HG03103 (cell line): ENCODE measurements around the gene ENOX1.

Experiments
- ATAC-seq: cut with Tn5 transposase; IDR thresholded peaks from one replicate; pipeline ENCODE4 v1.9.1; 2021; ENCODE audit warnings: low read depth; ENCODE audit not compliant: unreplicated experiment

ENOX1 gene

DNA sequence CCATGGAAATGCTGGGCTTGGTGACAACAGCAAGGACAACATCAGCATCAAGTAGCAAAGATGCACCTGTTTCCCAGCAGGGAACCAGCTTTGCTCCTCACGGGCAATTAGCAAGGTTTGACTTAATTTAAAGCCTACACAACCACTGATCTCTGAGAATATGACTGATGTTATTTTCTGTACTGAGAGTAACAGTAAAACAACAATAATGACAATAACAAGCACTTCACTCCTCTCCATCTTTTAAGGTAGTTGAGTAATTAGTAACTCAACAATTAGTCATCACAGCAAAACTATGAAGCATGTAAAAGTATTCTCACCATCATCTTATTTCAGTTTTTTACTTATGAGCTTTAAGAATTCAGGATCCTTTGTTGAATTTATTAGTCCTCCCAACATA lies 37.3 kb downstream of the ENOX1 start:
- no peak for ATAC-seq

DNA sequence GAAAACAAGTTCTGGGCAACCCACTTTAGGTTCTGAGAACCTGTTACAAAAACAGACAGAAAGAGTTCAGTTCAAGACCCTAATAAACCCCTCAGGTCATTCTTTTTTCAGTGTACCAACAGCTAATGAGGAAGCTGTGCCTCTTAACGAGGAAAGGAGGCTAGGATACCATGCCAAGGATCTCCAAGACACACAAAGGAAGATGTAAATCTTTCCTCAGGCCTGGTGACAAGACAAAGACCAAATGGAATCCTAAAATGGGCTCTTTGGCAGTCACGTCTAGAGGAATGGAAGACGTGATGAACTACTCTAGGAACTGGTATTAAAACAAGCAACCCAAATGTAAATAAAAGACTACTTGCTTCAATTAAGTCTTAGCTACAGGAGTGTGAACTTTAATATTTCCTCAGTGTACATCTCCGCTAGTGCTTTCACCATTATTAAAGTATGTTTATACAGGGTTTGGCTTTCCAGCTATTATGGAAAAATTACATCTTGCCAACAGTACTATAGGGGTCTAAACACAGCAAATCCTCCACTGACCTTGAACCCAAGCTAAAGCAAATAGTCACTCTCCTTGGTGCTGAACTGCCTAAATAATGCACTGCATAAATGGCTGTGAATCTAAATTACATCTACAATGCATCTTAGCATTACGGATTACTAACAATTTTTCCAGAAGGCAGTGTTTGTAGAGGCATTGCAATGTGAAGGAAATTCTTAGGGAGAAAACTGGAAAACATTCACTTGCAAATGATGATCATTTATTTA lies 42.3 kb downstream of the ENOX1 start:
- ATAC-seq, result no peak

GRCh38 chr13:43742911-43743310 lies 43.9 kb downstream of the ENOX1 start:
- no peak for ATAC-seq

DNA sequence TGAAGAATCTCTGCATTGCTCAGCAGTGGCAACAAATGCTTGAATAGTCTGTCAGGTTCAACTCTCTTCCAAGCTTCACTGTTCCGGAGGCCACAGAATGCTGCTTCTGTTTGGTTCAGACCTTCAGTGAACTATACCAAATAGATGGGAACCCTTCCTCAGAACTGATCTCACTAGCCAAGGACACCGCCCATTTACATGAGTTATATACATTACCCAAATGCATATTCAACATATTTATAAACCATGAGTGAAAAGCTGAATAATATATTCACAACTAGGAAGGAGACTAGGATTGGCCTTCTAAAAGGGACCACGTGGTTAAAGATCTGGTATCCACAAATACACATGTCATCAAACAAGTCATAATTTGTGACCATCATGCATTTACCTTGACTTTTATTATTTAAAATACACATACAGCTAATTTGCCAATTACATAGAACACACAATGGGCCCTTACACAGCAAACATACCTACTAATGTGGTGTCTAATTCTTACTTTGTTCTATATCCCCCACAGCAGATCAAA lies 49.3 kb downstream of the ENOX1 start:
- no peak for ATAC-seq

GRCh38 chr13:43732726-43733125 lies 54.0 kb downstream of the ENOX1 start:
- ATAC-seq, result no peak

- no peak for ATAC-seq
Measured at GRCh38 chr13:43731296-43731695, 55.5 kb downstream of the ENOX1 start.

- no peak for ATAC-seq
Measured at GRCh38 chr13:43730642-43731041, 56.1 kb downstream of the ENOX1 start.

DNA sequence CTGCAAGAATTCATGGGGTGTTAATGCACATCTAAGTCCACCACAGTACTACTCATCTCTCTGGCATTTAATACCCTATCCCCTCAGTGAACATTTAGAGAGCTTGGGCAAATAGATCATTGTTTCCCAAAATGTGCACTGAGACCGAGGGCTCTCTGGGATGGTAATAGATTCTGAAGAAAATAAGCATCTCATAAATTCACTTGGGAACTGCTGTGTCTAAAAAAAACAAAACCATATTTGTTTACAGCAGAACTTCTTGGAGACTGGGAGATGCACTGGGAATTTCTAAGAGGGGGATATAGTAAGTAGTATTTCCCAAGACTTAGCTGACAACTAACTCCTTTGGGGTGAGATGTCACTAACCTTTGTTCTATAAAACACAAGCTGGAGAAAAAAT lies 58.4 kb downstream of the ENOX1 start:
- no peak for ATAC-seq

DNA sequence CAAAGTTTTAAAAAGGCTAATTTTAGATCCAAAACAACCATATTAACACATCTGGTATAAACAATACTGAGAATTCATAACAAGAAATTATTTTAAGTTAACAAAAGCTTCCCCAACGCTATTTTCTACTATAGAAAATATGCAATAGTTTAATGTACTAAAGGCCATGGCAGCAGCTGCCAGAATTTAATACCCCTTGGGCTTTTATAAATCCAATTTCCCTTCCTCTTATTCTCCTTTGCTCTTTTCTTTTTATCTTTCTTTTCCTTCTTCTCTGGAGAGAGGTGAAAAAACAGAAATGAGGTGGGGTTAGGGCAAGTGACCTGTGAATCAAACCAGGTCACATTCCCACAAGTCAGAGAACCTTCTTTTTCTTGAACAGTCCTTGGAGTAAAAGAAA lies 58.9 kb downstream of the ENOX1 start:
- ATAC-seq, result no peak

GRCh38 chr13:43725460-43725859 lies 61.3 kb downstream of the ENOX1 start:
- ATAC-seq, result no peak

DNA sequence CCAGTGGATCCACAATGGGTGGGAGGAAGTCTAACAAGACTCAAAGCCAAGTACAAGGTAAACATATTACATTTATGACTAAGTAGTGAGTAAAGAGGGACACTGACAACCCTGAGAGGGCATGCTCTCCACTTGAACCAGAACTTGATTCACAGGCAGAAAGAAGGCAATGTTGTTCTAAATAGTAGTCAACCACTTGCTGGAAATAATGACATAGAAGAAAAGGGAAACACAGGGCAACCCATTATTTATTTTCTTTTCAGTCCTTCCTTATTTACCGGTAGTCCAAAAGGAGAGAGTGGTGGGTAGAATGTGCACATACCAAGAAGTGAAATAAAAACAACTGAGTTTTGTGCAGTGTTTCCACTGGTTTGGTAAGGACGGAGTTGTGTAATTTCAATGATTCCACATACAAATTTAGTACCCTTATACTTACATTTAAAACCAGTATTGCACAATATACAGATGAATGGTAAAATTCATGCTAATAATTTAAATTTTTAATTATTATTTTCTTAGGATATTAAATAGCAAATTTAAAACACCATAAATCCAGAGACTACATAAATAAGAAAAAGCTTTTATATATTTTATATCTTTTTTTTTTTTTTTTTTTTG lies 65.9 kb downstream of the ENOX1 start:
- ATAC-seq, result no peak

DNA sequence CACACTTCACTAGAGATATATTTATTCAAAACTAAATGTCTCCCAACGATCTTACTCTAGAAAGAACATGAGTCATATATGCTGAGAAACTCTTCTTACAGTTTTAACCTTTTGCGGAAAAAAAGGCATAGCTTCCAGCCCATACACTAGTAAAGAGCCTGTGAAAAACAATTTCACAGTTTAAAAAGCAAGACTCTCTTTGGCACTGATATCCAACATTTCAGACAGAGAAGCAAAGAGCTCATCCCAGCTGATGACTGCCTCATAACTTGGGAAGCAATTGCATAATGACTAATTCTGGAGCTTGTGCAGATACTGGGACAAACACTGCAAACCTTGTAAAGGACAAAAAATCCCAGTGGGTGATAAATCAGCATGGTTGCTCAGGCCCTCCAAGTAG lies 88.0 kb downstream of the ENOX1 start:
- no peak for ATAC-seq

DNA sequence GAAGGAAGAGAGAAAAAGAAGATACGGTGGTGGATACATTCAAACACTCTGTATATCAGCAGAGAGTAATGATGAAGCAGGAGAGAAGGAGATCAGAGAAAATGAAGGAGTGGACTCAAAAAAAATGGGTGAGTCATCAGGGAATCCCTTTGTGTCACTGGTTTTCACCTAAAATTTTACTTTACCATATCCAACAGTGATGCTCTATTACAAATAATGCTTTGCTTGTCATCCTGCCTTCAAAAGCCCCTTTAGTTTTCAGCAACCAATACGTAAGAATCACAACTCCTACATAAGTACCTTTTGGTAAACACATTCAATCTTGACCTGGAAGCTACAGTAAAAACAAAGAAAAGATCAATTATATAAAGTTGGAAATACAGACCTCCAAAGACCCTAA lies 88.8 kb downstream of the ENOX1 start:
- ATAC-seq, result no peak

GRCh38 chr13:43697323-43697722 lies 89.4 kb downstream of the ENOX1 start:
- no peak for ATAC-seq

DNA sequence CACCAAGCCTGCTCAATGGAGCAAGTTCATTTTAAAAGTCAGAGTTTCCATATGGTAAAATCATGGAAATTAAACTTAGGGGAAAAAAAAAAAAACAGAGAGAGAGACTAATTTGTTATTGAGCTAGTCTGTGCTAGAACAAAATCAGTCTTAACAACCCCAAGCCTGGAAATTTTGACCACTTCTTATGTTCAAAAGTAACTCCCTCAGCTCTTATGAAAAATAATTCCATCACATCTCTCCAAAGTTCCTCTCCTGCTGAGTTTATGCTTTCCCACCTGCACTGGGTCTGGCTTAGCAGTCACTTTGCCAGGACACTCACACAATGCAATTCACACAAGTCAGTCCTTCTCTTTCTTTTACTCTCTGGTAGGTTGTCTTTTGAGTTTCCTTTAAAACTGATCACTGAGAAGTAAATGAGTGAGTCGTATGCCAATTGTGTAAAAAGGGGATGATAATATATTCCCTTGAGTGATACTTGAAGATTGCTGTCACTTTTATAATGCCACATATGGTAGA lies 92.6 kb downstream of the ENOX1 start:
- ATAC-seq, result no peak

DNA sequence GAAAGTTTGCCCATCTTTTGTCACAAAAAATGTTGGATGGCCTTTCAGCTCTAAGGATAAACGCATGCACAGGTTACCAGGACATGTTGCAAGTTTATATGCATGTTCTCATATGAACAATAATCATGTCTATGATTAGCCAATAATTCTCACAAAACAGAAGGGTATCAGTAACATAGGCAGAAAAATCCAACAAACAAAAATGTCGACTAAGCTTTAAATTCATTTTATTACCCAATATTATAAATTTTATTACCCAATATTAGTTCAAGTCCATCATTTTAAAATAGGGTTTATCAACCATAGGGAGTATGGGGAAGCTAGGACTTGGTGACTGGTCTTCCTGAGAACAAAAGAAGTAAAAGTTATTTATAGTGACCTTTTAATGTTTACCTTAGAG lies 93.1 kb downstream of the ENOX1 start:
- ATAC-seq, result no peak

DNA sequence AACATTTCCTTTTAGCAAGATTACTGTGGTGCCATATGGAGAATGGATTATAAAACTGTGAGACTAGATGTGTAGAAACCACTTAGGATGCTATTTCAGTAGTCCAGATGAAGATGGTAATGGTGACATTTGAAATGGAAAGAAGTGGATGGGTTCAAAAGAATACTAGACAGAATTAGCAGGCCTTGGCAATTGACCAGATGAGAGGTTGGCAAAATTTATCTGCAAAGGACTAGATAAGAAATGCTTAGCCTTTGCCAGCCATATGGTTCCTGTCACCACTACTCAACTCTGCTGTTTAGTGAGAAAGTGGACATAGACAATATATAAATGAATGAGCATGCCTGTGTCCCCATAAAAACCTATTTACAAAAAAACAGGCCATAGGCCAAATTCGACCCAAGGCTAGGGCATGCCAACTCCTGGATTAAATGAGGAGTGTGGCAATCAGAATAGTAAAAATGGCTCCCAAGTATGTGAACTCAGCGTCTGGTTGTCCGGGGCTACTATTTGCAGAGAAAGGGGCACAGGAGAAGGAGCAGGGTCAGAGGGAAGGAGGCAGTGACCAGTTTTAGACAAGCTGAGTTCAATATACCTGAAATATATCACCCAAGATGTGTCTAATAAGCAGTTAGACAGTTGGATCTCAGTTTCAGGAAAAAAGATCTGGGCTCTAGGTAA lies 98.4 kb downstream of the ENOX1 start:
- no peak for ATAC-seq

DNA sequence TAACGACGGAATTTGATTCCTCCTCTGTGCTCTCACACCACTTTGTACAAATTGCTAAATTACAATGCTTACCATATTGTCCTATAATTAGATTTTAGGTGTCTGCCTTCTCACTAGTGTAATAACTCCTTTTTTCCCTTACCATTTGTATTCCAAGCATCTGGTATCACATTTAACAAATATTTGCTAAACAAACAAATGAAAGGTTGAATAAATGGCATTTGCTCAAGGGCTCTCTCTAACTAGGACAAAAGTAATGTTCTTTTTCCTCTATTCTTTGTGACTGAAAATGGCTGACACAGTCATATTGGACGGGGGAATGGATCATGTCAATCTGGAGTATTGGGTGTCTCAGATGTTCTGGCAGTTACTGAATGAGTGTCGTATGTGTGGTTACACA lies 99.7 kb downstream of the ENOX1 start:
- no peak for ATAC-seq

DNA sequence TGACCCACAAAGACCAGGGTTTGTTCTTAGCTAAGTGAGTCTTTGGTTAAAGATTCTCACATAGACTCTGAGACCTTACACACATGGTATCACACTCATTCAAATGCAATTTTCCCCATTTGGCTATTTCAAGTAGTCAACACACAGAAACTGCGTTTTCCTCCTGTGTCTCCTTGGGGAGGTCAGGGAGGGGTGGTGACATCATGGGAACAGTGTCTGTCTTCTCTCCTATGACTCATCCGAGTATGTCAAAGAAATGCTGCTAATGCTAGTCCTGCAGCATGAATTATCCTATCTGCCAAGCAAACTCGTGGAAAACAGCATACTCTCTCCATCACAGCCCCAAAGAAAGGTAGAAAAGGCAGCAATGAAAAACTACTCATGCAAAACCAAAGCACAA lies 100.2 kb downstream of the ENOX1 start:
- no peak for ATAC-seq

- no peak for ATAC-seq
Measured at GRCh38 chr13:43684963-43685725, 101.6 kb downstream of the ENOX1 start.

DNA sequence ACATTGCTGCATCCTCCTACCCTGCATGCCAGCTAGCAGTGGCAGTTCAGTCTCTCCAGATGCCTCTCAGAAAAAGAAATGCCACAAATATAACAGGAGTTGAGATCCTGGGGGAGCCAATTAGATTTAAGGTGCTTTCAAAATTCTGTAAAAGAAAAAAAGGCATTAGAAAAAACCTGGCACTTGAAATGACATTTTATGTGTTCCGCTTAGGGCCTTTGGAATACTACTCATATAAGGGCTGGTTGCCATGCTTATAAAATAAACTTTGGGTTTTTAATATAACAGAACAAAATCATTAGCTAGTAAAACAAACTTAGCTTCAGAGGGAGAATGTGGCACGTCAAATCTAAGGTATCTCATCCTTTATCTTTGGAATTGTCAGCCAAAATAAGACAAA lies 104.1 kb downstream of the ENOX1 start:
- ATAC-seq, result no peak
